Measurements from ENCODE around the gene PHPT1.
"Not testable (repeated sequence)": the region's sequence is repeated elsewhere in the genome, so short reads cannot be mapped to it uniquely, and the experiment has no call there.

Gene PHPT1

GRCh38 chr9:136837856-136838277 lies 11.3 kb upstream of the PHPT1 start:
- not testable (repeated sequence) for DNase-seq

DNA sequence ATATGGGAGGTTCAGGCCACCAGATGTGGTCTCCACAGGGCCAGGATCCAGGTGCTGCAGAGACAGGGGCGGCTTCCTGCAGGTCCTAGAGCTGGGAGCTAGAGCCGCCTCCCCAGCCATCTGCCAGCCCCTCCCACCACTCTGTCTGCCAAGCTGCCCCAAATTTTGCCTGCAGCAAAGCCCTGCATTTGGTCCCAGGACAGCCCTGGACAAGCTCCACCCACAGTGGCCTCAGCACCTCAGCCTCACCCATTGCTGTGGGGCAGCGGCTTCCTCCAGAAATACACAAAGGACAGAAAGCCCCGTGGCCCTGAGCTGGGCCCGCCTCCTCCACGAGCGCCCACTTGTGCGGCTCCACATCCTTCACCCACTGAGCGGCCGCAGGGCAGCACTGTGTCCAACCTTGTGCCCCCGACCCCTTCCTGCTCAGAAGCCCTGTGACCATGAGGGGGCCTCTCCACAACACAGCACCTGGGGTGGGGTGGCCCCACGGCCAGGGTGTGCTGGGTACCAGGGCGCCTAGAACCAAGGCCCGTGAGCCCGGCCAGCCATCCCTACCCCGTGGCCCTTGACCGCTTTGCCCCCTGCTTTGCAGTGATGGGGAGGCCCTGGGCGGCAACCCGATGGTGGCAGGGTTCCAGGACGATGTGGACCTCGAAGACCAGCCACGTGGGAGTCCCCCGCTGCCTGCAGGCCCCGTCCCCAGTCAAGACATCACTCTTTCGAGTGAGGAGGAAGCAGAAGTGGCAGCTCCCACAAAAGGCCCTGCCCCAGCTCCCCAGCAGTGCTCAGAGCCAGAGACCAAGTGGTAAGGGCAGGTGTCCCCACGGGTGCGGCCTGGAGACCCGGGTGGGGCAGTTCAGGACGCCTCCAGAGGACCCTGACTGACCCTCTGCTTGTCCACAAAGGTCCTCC lies 10.6 kb upstream of the PHPT1 start:
- DNase-seq, result no peak

GRCh38 chr9:136839229-136840139 lies 9.7 kb upstream of the PHPT1 start:
- no peak for DNase-seq

DNA sequence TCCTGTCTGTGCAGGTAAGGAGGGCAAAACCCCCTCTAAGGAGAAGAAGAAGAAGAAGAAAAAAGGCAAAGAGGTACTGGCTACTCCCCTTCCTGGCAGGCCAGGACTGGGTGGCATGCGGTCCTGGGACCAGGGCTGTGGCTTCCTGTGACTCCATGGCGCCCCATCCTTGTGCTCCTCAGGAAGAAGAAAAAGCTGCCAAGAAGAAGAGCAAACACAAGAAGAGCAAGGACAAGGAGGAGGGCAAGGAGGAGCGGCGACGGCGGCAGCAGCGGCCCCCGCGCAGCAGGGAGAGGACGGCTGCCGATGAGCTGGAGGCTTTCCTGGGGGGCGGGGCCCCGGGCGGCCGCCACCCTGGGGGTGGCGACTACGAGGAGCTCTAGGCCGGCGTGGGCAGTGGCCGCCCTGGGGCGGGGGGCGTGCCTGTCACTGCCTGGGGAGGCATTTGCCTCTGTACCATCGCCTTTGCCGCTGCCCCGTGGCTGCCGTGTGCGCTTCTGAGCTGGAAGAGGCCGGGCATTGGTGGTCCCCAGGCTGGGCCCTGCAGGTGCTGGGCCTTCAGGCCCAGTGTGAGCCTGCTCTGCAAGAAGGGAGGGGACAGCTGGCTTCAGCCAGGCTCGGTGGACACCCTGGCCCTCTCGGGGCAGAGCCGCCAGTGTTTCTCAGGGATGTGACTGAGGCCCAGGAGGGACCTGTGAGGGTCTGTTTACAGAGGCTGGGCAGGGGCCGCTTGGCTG lies 8.9 kb upstream of the PHPT1 start:
- DNase-seq, result no peak

DNA sequence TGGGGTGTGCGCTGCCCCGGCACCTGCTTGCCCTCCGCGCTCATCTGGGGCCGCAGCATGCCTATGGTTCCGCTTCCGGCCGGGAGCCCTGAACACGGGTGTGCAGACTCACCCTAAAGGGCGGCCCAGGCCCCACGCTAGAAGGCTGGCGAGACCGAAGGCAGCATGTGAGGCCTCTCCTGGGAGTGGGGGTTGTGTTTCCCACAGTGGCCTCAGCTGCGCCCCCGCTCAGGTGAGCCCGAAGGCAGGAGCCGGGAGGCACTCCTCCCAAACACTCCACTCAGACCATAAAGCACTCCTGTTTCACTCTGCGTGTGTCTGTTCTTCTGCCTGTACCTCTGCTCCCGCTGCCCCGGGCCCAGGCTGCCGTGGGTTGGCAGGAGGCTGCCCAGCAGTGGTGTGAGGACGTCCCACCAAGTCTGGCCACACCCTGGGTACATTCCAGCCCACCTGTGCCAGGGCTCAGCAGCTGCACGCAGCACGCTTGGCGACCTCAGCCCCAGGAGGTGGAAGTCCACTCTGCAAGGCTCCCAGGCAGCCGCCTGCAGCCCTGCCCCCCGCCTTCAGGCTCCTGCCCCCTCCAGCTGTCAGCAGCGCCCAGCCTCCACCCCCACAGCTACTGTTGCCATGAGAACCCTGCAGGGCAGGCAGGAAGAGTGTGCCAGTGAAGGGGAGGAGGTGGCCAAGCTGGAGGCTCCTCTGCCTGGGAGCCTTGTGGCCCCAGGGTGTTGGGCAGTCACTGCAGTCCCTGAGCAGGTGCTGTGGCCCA lies 8.1 kb upstream of the PHPT1 start:
- DNase-seq, result no peak

DNA sequence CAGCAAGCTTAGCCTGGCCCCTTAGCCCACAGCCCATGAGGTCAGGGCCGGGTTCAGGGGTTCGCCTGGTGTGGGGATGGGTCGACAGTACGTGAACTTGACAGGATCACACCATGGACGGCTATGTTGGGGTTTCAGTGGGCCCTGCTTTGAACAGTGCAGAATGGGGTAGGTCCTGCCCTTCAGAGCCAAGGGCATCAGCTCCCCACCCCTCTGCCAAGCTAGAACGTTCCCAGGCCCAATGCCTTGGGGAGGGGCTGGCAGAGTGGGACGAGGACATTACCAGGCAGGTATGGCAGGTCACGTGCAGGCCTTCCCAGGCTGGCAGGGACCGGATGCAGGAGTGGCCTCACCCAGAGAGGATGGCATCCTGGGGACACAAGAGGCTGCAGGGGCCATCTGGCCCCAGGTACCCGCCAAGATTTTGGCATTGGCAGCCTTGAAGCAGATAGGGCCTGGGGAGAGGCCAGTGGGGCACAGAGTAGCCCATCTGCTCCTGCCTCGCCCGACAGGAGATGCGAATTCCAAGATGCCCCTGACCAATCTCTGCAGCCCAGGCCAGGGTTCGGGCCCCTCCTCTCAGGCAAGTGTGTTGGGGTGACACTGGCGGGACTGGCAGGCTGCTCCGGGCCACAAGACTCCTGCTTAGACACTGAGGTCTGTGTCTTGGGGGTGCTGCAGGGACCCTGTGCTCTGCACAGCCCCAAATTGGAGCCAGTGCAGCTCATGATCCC lies 7.4 kb upstream of the PHPT1 start:
- DNase-seq, result not testable (repeated sequence)

- DNase-seq, result peak; percentile 87
Observed at GRCh38 chr9:136842380-136842948, 6.7 kb upstream of the PHPT1 start, which contains the start of gene AJM1. Gene AJM1, plus strand, starts transcription at chr9:136842478. Its CDS starts 1,937 bp downstream, at chr9:136844415.

DNA sequence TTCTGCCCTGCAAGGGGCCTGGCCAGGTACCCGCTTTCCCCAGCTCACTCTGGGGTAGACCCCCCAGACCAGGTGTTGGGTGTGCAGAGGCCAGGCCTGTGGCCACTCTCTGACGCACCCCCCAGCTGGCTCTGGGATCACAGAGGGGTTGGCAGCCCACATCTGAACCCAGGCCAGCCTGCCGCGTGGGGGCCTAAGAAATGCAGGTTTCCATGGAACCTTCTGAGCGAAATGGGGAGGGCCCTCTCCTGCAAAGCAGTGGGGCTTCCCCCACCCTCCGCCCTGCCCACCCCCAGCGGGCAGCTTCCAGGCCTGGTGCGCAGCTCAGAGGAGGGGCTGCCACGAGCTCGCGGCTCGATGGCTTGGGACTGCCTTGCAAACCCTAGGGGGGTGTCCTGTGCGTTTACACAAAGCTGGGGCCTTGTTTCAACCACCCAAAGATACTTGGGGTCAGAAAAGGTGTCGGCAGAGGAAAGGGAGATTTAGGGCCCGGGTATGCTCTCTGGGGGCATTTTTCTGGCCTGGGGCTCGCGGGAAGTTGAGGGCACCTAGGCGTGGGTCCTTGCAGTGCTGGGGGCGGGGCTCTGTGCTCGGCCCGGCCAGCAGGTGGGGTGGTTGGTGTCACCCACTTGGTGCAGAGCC lies 5.9 kb upstream of the PHPT1 start:
- DNase-seq, result not testable (repeated sequence)

GRCh38 chr9:136843801-136844740 lies 5.1 kb upstream of the PHPT1 start:
- DNase-seq, result peak; percentile 67

DNA sequence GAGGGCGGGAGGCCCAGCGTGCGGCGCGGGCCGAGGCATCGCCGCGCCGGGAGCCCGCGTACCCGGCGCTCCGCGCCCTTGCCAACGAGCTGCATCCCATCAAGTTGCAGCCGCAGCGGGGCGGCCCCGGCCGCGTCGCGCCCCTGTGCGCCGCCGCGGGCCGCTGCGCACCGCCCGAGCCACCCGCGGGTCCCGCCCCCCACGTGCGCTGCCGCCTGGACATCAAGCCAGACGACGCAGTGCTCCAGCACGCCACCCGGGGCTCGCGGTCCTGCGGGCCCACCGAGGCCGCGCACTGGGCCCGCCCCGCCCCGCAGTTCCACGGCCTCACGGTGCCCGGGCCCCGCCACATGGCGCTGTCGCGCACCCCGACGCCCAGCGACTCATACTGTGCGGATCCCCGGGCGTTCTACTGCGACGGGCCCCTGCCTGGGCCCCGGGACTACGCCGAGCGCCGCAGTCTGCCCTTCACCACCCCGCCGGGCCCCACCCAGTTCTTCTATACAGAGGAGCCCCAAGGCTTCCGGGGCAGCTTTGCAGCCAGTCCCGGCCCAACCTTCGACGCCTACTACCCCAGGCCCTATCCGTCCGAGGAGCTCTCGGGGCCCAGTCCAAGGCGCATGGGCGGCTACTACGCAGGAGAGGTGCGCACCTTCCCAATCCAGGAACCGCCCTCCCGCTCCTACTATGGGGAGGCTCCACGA lies 4.3 kb upstream of the PHPT1 start:
- DNase-seq, result no peak

- no peak for DNase-seq
Observed at GRCh38 chr9:136845465-136846260, 3.5 kb upstream of the PHPT1 start.

- no peak for DNase-seq
Observed at GRCh38 chr9:136846376-136847087, 2.7 kb upstream of the PHPT1 start.

DNA sequence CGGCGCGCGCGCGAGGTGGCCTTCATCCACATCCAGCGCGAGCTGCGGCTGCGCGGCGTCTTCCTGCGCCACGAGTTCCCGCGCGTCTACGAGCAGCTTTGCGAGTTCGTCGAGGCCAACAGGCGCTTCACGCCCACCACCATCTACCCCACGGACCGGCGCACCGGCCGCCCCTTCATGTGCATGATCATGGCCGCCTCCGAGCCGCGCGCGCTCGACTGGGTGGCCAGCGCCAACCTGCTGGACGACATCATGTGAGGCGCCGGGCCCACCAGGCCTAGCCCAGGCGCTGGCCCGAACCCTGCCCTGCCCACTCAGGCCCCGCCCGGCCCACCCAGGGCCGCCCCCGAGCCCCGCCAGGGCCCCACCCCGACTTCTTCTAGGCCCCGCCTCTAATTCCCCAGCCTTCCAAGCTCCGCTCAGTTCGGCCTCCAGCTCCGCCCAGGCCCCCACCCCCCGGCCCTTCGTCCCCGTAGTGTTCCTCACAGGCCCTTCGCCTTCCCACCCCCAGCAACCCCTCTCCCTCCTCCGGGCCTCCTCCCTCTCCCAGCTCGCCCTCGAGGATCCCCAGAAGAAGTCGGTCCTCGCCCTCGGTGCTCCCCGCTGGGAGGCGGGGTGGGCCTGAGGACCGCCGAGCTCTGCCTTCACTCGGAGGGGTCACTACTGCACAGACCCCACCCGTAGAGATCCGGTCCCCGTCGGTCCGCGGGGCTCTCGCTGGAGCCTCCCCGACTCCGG lies 2.0 kb upstream of the PHPT1 start:
- DNase-seq, result peak; percentile 54

DNA sequence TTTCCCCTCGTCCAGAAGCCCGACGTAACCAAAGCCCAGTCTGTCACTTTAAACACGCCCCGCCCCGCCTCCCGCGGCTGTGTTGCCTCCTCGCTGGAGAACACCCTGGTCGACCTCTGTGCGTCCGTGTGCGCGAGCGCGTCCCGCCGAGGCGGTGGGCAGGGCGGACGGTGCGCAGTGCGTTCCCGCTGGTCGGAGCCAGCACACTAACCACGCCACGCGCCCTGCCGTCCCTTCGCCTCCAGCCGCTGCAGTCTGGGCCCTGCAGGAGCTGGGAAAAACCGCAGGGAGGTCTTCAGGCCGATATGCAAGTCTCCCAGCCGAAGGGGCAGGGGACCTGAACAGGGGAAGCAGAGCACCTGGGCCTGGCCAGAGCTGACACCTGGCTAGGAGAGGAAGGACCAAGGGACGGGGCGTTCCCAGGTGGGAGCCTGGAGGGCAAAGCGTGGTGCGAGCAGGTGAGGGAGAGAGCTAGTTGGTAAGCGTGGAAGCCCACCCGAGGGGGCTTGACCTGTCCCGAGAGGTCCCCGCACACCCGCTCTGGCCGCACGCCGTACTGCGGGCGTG lies 1.3 kb upstream of the PHPT1 start:
- DNase-seq, result peak; percentile 91

DNA sequence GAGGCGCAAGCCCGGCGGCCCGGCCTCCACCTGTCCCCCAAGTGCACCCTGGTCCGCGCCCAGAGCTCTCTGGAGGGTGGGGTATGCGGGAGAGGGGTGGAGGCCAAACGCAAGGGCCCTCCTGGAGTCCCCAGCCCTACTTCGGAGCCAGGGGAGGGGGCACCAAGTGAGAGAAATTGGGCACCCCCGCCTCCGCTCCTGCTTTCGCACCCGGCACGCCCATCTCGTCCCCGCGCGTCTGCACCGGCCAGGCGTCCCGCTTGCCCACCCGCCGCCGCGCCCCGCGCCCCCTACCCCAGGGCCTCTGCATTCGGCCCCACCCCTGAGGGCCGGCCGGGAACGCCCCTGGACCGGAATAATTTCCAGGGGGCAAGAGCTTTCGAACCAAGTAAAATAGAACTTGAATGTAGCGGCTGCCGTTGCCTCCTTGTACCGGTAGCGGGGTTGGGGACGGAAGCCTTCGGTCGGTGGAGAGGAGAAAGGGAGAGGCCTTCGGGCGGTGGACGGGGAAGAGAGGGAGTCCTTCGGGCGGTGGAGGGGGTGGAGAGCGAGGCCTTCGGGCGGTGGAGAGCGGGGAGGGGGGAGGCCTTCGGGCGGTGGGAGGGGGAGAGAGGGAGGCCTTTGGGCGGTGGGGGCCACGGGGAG lies 694 bp upstream of the PHPT1 start:
- peak; percentile 55 for DNase-seq

Measured in activated CD4-positive, alpha-beta T cell treated with anti-CD3 and anti-CD28 coated beads, Interleukin-2, Interleukin-6, amounts not matched to agents 100 ng/mL and 50 ng/mL, durations not matched to agents 16 hours and 8 hours (primary cell).